ENCODE data around the gene RNF2.

The RNF2 gene

DNA sequence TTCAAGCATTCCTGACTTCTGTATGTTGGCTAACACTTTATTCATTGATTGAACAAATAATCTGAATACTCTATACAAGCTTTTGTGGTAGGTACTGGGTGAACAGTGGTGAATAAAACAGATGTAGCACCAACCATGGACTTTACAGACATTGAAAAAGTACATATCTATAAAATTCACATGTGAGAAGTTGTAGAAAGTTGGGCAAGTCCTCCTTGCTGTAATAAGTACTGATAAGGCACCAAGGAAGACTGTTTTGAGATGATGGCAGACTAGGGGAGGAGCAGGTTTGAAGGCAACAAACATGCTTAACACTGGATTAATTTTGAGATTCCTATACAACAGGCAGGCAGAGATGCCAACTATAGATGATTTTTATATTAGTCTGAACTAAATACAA is 42.4 kb downstream of the RNF2 start:
- no peak for TF ChIP-seq CTCF (IDR thresholded peaks at IDR 0.05; ENCODE audit: borderline replicate concordance, insufficient read depth, low read depth, low read length)
- H3K4me3 ChIP-seq (ENCODE audit: low read depth, low read length), result no peak overlapping the region

GRCh38 chr1:185091480-185091879 is 46.1 kb downstream of the RNF2 start:
- H3K4me3 ChIP-seq (ENCODE audit: low read depth, low read length), result no peak overlapping the region

DNA sequence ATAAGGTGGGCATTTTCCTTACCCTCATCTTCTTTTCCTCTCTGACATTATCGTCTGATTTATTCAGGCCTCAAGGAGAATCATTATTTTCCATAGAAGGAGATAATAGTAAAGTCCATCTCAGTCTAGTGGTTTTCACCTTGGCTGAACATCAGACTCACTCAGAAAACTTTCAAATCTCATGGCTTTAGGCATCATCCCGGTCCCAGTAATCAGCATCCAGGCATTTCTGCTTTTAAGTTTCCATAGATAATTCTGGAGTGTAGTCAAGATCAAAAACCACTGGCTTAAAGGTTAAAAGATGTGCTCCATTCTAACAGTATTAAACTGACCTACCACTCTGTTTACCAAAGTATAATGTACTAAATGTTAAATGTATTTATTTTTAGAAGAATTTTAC is 49.4 kb downstream of the RNF2 start:
- no peak for TF ChIP-seq CTCF (IDR thresholded peaks at IDR 0.05; ENCODE audit: borderline replicate concordance, insufficient read depth, low read depth, low read length)
- no peak overlapping the region for H3K4me3 ChIP-seq (ENCODE audit: low read depth, low read length)

More at GRCh38 chr1:185091480-185091879, 46.1 kb downstream of the RNF2 start:
- no peak for TF ChIP-seq CTCF (IDR thresholded peaks at IDR 0.05; ENCODE audit: borderline replicate concordance, insufficient read depth, low read depth, low read length)

GRCh38 chr1:185096531-185096930 is 51.2 kb downstream of the RNF2 start:
- H3K4me3 ChIP-seq (ENCODE audit: low read depth, low read length), result no peak overlapping the region
- TF ChIP-seq CTCF (IDR thresholded peaks at IDR 0.05; ENCODE audit: borderline replicate concordance, insufficient read depth, low read depth, low read length), result no peak

GRCh38 chr1:185104083-185104482 is 58.7 kb downstream of the RNF2 start:
- no peak overlapping the region for H3K4me3 ChIP-seq (ENCODE audit: low read depth, low read length)
- no peak for TF ChIP-seq CTCF (IDR thresholded peaks at IDR 0.05; ENCODE audit: borderline replicate concordance, insufficient read depth, low read depth, low read length)

DNA sequence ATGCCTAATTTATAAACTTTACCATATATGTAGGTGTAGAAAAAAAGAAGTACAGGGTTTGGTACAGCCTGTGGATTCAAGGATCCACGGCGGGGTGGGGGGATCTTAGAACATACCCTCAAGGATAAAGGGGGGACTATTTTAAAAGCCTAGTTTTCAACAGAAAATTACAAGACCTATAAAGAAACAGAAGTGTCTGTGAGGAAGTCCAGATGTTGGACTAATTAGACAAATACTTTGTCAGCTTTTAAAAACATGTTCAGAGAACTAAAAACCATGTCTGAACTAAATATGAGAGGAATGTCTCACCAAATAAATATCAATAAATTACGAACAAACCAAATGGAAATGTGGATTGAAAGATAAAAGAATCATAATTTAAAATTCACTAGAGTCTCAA is 59.8 kb downstream of the RNF2 start:
- H3K4me3 ChIP-seq (ENCODE audit: low read depth, low read length), result no peak overlapping the region
- TF ChIP-seq CTCF (IDR thresholded peaks at IDR 0.05; ENCODE audit: borderline replicate concordance, insufficient read depth, low read depth, low read length), result no peak

DNA sequence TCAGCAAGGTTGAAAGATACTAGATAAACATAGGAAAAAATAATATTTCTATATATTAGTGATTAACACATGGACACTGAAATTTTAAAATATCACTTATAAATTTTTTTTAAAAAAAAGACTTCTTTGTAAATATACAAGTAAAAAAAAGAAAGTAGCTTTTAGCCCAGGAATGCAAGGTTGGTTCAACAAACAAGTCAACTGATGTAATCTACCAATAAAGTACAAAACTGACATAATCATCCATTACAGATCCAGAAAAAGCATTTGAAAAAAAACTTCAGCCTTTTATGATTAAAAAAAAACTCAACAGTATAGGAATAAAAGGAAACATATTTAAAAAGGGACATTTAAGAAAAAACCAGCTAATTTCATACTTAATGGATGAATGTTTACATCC is 63.0 kb downstream of the RNF2 start:
- no peak overlapping the region for H3K4me3 ChIP-seq (ENCODE audit: low read depth, low read length)
- no peak for TF ChIP-seq CTCF (IDR thresholded peaks at IDR 0.05; ENCODE audit: borderline replicate concordance, insufficient read depth, low read depth, low read length)

All from GM12875 (cell line).